Measurements from ENCODE around the gene NMNAT2.

Gene NMNAT2

DNA sequence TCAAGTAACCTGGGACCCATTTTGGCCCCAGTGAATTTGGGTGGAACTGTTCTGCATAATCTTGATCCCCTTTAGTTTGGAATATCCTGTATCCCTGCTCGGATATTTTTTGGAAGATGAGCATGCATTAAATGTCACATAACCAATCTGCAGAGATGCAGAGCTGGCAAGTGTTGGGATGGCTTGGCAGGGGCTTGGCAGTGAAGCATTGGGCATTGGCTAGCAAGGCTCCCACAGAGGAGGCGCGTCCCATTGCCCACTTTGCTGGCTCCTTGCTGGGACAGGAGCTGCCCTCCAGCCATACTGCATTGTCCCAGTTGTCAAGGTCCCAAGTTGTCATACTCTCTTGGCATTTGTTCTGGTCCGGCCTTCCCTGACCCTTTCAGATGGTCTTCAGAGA is 202.2 kb downstream of the NMNAT2 start:
- DNase-seq (ENCODE audit: low read depth, low spot score), result no peak

- DNase-seq (ENCODE audit: low read depth, low spot score), result no peak
Observed at GRCh38 chr1:183215076-183215720, 203.0 kb downstream of the NMNAT2 start.

DNA sequence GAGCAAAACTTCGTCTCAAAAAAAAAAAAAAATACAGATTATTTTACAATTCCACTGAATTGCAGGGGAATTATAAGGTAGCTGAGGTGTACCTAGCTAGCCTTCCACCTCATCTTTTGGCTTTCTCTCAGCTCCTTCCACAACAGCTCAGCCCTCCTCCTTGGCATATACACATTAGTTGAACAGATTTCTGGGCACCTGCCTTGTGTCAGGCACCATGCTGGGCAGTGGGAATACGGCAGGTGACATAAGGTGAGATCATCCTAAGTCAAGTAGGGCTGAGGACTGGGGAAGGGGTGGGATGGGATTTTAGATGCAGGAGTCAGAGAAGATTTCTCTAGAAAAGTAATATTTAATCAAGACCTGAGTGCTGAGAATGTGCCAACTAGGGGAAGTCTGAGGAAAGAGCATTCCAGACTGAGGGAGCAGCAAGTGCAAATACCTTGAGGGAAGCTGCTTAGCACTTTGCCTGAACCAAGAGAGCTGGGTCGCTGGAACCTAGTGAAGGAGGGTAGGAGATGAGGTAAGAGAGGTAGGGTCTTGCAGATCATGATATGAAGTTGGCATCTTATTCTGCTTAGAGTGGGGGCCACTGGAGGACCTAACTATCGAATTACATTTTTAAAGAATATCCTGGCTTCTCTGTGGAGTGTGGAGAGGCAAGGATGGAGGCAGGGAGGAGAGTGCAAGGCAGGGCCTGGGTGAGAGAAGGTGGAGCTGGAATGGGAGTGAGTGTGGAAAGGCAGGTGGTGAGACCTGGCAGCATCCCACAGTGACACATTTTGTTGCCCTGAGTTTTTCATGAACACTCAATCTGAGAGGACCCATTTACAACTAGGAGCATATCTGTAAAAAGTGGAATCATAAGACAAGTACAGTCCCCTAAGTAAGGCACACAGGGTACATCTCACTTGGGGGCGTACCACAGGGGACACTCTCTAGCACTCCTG is 203.9 kb downstream of the NMNAT2 start:
- no peak for DNase-seq (ENCODE audit: low read depth, low spot score)

- DNase-seq (ENCODE audit: low read depth, low spot score), result no peak
Observed at GRCh38 chr1:183212870-183213269, 205.3 kb downstream of the NMNAT2 start.

GRCh38 chr1:183210681-183211080 is 207.5 kb downstream of the NMNAT2 start:
- no peak for DNase-seq (ENCODE audit: low read depth, low spot score)

GRCh38 chr1:183209533-183210158 is 208.5 kb downstream of the NMNAT2 start:
- DNase-seq (ENCODE audit: low read depth, low spot score), result no peak

GRCh38 chr1:183206538-183207122 is 211.6 kb downstream of the NMNAT2 start:
- DNase-seq (ENCODE audit: low read depth, low spot score), result no peak

DNA sequence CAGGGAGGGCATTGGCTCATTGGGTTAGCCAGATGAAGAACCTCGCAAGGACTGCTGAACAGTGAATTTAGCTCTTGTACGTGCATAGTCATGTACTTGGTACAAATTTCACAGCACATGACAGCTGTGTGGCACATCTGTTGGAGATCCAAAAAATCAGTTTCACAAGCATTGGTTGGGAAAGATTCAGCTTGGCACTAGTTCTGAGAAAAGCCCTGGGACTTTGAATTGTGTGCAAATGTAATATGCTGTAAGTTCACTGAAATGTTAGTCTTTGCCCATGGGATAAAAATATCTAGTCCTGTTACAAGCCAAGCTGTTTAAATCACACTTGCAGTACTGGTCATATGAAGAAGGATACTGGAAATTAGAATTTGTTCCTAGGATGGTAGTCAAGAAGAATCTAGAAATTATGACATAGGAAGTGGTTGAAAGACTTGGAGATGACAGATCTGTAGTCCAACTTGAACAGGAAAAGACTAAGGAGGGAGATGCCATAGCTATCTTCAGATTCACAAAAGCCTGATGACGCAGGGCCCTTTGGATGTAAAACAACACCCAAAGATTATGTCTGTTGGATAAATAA is 212.9 kb downstream of the NMNAT2 start:
- no peak for DNase-seq (ENCODE audit: low read depth, low spot score)

DNA sequence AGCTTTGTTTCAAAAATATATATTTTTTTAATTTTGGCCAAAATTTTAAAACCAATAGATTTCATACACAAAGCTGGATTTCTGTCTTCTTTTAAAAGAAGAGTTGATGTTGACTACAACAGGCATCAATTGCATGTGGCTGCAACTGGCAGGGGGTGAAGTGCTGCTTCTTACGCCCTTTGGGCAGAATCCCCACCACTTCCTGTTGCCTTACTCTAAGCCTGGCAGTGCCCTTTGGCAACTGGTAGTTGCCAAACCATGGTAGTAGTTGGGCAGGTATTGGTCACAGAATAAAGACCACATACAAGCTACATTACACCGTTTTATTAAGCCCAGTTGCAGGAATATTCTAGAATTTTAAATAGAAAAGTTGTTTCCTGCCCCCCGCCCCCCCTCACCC is 215.1 kb downstream of the NMNAT2 start:
- no peak for DNase-seq (ENCODE audit: low read depth, low spot score)

- DNase-seq (ENCODE audit: low read depth, low spot score), result no peak
Observed at GRCh38 chr1:183200451-183200850, 217.7 kb downstream of the NMNAT2 start.

GRCh38 chr1:183199304-183199703 is 218.9 kb downstream of the NMNAT2 start:
- no peak for DNase-seq (ENCODE audit: low read depth, low spot score)

DNA sequence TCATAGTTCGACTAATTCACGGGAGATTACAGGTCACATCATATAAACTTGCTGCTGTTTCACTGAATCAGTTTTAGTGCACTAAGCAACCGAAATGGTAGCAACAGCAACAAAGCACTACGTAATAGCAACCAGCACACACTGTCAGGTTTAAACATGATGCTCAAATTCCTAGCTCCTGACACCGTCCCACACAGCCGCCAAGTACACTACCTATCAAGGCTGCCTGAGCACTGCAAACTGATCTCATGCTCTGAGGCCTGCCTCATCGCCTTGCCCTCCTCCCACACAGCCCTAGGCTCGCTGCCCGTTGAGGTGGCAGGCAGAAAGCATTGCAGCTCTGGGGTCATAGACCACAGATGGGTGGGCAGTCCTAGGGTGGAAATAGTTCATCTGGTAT is 219.7 kb downstream of the NMNAT2 start:
- DNase-seq (ENCODE audit: low read depth, low spot score), result no peak
